ENCODE results near the gene CRABP1.

CRABP1 gene

DNA sequence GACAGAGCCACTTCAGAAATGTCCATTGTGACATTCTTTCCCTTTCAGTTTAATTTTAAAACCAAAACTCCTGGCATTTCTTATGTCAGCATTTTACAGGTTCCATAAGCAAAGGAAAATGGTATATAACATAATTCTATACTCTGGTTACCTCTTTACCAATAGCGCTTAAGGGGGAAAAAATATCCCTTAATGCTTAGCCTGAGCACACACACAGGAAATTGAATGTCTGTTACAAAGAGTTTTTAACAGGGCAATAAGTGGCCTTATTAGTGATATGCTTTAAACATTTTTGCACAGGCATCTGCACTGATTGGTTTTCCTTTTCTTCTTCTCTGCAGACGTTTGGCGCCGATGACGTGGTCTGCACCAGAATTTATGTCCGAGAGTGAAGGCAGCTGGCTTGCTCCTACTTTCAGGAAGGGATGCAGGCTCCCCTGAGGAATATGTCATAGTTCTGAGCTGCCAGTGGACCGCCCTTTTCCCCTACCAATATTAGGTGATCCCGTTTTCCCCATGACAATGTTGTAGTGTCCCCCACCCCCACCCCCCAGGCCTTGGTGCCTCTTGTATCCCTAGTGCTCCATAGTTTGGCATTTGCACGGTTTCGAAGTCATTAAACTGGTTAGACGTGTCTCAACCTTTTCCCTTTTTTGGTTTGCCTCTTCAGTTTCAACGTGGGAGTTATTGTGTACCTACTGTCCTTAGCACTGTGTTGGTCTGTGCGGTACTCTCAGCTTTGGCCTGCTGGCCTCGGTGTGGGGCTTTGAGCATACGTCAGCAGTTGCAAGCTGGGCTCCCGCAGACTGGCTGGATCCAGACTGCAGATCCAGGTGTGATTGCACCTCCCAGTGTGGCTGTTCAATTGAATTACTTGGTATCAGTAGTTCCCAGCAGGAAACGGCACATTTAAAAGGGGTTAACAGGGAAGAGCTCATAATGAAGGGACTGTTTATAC lies 7.7 kb downstream of the CRABP1 start:
- no peak for DNase-seq (ENCODE audit: low read depth in 2 of 2)

DNA sequence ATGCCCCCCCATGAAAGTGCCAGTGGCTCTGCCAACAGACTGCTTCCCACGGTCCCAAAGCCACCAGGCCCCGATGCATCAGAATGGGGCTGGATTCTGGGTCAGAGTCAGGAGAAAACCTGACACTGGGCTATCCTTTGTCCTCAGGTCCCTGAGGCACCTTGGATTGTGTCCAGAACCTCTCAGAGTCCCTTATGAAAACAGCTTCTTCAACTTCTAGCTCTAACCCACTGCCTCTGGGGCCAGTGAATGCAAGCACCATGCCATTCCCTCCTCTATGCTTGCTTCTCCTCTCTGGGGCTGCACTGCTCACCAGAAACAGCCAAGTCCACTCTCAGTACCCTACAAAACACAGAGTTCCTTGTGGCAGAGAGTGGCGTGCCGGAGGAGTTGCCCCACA lies 9.9 kb downstream of the CRABP1 start:
- no peak for DNase-seq (ENCODE audit: low read depth in 2 of 2)

DNA sequence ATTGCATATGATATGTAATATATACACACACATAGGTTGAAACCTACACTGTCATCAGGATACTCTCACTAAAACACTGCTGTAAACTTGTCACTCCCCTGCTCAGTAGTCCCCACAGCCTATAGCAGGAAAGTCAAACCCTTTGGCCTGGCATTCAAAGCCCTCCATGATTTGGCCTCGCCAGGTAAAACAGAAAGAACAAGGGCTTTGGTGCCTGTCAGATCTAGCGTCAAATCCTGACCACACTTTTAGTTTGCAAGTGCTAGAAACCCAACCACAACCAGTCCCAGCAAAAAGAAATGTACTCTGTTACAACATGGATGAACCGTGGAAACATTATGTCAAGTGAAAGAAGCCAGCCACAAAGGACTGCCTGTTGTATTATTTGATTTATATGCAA lies 11.4 kb downstream of the CRABP1 start:
- DNase-seq (ENCODE audit: low read depth in 2 of 2) = no peak

DNA sequence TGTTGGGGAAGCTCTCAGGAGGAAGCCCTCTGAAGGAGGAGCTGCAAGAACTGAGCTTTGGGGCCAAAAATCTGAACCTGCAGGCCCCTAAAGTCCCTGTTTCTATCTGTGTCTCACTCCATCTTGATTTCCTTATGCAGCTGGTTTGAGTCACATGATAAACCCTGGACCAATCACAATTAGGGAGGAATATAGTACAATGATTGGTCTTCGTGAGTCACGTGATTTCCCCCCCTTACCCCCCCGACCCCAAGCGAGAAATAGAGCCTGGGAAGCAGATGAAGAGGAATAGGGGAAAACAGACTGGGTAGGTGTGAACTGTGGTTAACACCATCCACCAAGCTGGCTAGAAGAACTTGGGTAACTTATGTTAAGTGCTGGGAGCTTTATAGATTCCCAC lies 12.9 kb downstream of the CRABP1 start:
- DNase-seq (ENCODE audit: low read depth in 2 of 2) = no peak

DNA sequence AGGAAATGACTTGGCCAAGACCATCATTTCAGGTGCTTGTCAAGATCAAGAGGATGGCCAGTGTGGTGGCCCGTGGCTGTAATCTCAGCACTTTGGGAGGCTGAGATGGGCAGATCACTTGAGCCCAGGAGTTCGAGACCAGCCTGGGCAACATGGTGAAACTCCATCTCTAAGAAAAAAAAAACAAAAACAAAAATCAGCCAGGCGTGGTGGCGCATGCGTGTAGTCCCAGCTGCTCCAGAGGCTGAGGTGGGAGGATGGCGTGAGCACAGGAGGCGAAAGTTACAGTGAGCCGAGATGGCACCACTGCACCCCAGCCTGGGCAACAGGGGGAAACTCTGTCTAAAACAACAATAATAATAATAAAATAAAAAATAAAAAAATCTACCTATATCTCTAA lies 15.0 kb downstream of the CRABP1 start:
- DNase-seq (ENCODE audit: low read depth in 2 of 2) = no peak

DNA sequence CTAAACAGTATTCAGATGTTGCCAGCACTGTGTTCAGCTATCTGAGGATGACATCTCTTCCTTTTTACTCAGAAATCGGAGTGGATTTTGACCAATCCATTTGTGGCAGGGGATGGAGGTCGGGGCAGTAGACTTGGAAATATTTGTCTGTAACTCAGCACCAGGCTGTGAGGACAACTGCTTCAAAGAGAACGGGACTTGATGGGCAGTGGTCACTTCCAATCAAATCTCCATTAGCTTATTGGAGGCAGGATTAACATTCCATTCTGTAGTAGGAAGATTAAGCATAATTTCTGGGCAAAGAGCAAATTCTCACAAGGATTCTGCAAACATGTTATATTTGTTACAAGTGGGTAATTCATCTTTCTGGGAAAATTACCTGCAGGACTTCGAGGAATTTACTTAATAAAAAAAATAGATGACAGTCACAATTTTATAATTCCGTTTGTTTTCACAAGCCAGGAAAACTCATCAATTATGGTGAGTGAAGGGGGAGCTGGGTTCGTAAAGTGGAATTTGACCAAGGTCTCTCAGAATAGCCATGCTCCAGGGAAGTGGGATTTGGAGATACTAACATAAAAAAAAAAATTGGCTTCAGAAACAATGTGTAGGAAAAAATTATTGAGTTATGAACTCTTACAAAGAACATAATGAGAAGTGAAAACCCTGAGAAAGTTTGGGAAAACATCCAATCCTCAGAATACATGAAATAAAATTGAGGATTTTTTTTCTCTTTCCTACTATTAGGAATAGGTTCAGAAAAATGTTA lies 18.1 kb downstream of the CRABP1 start:
- DNase-seq (ENCODE audit: low read depth in 2 of 2) = no peak

DNA sequence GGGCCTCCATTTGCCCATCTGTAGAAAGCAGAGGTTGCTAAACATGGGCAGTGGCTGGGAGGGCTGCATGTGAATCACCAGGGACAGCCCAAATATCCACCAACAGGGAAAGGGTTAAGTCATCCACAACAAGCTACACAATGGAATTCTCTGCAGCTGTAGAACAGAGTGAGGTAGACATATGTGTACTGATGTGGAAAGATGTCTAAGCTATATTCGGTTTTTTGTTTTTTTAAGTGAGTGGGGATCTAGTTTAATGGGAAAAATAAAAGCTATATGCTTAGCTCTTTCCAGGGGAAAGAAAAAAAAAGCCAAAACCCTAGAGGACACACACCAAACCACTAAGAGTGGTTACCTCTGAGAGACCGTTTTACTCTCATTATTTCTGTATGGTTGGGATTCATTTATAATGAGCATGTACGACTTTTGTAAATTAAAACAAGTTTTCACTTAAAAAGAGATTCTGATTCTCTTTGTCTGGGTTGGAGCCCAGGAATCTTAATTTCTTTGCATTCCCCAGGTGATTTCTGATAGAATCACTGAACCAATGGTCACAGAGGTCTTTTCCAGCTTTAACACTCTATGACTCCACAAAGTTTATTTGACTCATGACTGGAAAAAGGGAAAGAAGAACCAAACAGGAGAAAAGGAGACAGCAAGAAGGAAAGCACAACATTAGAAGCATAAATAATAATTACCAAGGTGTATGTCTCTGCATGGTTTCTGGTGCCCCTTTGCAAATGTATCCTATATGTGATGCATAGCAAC lies 19.1 kb downstream of the CRABP1 start:
- no peak for DNase-seq (ENCODE audit: low read depth in 2 of 2)

DNA sequence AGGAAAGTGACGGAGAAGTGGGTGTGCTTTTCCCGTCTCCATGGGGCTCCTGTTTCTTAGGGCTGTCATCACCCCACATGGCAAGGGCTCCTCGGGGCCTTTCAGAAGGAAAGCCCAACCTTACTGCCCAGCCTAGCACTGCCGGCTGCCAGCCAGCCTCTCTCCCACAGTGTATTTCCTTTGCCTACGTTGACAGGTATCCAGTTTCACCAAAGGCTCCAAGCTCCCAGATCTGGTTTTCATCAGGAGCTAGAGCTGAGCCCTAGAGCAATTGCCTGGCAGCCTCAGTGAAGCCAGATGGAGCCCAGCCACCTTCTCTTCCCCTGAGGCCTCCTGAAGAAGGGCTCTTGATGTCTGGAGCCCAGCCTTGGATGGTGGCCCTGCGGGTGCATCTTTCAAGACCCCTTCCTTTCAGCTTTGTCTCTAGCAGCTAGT lies 20.2 kb downstream of the CRABP1 start:
- no peak for DNase-seq (ENCODE audit: low read depth in 2 of 2)

DNA sequence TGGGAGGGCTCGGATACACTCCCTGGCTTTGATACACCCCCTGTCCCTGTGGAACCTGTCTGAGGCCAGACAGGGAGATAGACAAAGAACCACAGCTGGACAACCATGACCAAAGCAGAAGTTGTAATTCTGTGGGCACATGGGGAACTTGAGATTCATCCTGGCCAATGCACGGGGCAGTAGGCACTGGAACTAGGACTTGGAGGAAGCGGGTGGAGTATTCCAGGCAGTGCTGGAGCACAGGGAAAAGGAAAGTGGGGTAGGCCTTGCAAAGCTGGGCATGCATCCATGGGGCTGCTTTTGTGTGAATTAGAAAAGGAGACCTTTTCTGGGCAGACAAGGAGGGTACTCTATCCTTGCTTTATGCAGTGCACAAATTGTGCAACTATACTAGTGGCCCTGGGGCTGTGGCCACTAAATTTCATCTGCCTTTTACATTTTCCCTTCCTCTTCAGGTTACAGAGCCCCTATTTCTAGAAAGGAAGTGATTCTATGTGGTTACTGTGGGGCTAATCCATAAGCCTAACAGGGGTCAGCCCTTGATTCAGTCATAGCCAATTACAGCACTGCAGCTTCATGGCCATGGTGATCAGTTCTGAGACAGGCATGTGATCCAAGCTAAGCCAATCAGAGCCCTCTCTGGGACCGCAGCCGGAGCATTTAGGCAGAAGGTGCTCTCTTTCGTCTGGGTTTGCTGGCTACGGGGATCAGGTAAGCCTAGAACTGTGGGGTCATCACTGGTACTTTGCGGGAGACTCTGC lies 21.0 kb downstream of the CRABP1 start:
- no peak for DNase-seq (ENCODE audit: low read depth in 2 of 2)

DNA sequence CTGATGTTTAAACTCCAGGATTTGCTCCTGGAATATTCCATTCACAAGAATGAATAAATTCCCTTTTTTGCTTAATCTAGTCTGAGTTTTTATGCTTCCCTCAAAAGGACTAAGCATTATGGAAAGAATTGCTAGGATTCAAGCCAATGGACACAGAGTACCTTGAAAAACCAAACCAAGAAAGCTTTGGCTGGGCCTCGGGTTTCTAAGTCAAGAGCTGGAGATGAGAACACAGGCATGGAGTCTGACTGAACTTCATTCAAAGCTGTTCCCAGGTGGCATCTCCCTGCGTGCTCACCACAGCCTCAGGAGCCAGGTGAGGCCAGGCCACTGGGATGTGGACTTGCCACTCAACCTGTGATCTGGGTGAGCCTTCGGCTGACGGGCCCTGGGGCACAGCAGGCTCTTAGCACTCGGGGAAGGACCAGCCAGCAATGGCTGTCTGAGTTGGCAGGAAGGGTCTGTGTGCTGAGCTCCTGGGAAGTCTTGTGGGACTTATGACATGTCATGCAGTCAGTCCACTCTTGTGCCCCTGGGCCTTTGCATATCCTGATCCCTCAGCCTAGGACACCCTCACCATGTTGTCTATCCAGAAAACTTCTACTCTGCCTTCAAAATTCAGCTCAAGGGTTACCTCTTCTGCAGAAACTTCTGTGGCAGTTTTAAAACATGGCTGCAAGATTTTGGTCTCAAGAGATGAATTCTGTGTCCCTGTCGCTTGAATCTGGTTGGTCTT lies 21.8 kb downstream of the CRABP1 start:
- DNase-seq (ENCODE audit: low read depth in 2 of 2) = no peak

DNA sequence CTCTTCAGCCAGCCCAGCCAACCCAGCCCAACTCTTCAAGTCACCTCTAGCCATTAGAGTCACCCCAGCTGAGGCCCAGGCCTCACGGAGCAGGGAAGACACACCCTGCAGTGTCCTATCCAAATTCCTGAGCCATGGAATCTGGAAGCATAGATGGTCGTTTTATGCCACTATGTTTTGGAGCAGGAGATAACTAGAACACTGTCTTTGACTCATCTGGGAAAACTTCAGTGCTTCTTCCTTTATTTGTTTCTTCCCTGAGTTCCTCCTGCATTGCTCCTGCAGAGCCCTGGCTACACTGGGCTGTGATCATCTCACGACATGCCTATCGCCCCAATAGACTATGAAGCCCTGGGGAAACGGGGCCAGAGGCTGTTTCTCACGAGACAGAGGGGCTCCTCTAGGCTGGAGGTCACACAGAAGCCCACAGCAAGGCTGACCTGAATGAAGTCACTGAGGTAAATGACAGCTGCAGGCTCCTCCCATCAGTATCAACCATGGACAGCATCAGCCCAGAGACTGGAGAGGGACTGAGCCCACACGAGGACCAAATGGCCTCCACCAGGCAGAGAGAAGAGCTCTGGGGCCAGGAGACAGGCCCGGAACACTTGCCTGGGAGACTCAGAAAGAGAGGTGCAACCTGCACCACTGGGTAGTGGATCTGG lies 22.7 kb downstream of the CRABP1 start:
- no peak for DNase-seq (ENCODE audit: low read depth in 2 of 2)

DNA sequence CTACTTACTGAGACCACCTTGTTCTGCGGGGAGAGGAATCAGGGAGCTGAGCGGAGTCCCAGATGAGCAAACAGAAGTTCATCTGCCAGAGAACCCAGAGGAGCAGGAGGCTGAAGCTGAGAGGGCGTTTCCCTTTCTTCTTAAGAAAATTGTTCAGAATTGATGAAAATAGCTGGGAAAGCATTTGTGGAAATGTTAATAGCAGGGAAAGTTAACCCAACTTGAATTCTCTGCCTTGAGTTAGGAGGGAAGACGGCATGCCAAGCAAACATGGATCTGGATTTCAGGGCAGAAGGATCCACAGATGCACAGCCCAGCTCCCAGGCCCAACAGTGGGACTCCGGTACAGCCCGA lies 23.2 kb downstream of the CRABP1 start:
- no peak for DNase-seq (ENCODE audit: low read depth in 2 of 2)

DNA sequence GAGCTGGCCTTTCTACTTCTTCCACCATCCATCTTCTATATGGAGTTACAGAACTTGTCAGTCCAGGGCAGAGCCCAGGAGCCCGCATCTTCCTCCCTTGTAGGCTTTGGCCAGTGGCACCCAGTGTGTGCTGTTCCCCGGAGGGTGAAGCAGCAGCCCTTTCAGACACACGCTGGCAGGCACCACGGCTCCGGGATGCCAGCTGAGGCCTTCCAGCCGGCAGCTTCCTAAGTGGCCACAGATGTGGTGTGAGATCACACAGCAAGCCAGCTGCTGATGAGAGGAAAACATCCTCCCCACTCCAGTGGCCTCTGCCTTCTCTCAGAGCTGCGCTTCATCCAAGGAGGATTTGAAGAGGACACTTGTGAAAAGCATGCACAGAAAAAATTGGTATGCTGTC lies 24.1 kb downstream of the CRABP1 start:
- no peak for DNase-seq (ENCODE audit: low read depth in 2 of 2)

DNA sequence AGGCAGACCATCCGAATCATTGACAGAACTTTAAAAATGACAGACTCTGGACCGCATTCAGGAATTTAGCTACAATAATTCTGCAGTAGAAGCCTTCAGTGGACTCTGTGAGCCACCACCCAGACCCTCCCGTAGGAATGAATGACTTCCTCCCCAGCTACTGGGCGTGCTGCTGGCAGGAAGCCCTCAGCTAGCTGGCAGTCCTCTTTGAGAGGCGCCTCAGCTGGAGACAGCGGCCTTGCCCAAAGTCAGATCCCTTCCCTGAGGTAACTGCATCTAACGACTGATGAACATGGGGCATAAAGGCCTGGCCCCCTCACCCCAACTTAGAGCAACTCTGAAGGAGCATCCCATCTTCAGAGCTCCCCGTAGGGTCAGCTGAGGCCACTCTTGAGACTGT lies 25.8 kb downstream of the CRABP1 start:
- no peak for DNase-seq (ENCODE audit: low read depth in 2 of 2)

DNA sequence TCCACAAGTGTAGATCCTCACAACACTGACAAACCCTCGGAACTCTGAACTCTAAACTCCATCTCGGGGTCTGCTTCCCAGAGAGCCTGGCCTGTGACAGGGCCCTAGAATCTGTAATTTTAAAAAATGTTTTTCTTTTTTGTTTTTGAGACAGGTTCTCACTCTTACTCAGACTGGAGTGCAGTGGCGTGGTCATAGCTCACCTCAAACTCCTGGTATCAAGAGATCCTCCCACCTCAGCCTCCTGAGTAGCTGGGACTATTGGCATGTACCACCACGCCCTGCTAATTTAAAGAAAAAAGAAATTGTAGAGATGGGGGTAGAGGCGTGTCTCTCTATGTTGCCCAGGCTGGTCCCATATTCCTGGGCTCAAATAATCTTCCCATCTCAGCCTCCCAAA lies 26.2 kb downstream of the CRABP1 start:
- DNase-seq (ENCODE audit: low read depth in 2 of 2) = no peak

DNA sequence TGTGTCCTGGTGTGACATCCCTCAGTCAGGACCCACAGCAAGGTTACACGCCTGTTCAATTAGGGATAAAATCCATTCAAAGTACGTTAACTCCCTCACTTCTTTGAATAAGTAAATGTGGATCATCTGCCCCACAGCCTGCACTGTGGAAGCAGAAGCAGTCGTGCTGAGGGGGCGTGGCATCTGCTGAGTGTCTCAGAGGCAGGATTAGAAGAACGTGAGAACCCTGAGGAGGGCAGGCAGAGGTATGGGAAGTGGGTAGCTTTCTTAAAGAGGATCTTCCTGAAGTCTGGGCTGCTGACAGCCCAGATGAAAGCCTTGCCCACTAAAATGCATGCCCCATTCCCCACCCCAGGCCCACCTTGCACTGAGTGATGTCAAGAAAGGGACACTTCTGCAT lies 28.5 kb downstream of the CRABP1 start:
- no peak for DNase-seq (ENCODE audit: low read depth in 2 of 2)

DNA sequence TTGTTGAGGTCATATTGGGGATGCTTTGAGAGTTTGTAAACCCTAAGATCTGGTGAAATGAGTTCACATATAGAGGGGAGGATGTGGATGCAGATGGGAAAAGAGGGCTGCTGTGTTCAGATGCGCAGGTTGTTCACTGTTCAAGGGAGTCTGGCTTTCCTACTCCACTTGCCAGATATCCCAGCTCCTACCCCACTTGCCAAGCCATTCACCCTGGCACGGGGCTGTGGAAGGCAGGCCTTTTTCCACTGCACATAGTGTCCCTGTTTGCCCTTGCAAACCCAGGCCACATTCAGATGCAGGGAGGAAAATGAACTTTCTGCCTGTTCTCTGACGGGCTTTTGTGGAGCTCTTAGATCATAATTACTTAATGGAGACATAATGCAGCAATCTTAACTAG lies 29.0 kb downstream of the CRABP1 start:
- DNase-seq (ENCODE audit: low read depth in 2 of 2) = no peak

DNA sequence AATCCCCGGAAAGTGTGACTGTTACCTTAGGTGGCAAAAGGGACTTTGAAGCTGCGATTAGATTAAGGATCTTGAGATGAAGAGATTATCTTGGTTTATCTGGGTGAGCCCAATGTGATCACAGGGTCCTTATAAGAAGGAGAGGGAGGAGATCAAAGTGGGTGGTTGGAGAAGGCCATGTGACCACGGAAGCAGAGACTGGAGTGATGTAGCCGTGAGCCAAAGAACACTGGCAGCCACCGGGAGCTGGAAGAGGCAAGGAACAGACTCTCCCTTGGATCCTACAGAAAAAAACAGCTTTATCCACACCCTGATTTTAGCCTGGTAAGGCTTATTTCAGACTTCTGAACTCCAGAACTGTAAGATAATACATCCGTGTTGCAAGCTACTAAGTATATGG lies 29.9 kb downstream of the CRABP1 start:
- no peak for DNase-seq (ENCODE audit: low read depth in 2 of 2)

DNA sequence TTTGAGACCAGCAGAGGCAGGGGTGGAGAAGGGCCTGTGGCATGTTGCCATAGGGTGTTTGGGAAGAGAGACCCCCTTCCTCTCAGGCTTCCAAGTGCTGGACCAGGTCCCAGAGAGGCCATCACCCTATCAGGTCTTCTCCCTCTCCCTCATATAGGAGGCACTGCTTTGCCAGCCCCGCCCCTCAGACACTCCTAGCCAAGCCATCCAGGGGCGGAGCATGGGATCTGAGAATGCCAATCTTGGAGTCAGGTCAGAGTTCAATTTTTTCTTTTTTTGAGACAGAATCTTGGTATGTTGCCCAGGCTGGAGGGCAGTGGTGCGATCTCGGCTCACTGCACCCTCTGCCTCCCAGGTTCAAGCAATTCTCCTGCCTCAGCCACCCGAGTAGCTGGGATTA lies 32.7 kb downstream of the CRABP1 start:
- DNase-seq (ENCODE audit: low read depth in 2 of 2) = no peak
